Panc1 (cell line): ENCODE data around the gene MYADM. TPM values are rescaled to one million over a fixed set of nuclear protein-coding genes. Genes with fewer than 3 reads are reported as not detected.

ENCODE experiments used
- ATAC-seq: fragments of 200-7000 bp; cut with Tn5 transposase; 2 replicates; pipeline ENCODE4 v1.9.1; 2020; ENCODE audit warnings: mild to moderate bottlenecking, moderate library complexity
- BruUV-seq: library from RNA; stranded (reverse); fragments of 400-500 nt; replicated peaks from 2 replicates; lab custom pipeline; 2021; lab: Mats Ljungman, UMichigan
- CTCF ChIA-PET: fragments of 300-600 bp; sonication (Branson Sonifier 250); formaldehyde crosslinking; loops from one replicate; lab custom pipeline; 2022; ENCODE audit warnings: antibody characterized with exemption; lab: Charles Lee
- POLR2A ChIA-PET: fragments of 300-600 bp; sonication (Branson Sonifier 250); formaldehyde crosslinking; loops from one replicate; lab custom pipeline; 2022; ENCODE audit warnings: antibody characterized with exemption; lab: Charles Lee
- DNase-seq: peaks from one replicate; pipeline ENCODE4 v3.0.0-alpha.2; 2010; ENCODE audit warnings: low read depth, low spot score
- H3K27ac ChIP-seq: 2 replicates; pipeline ENCODE4 v1.5.1; 2011; ENCODE audit warnings: mild to moderate bottlenecking, low read length, inconsistent platforms
- H3K27me3 ChIP-seq: fragments of 200-500 bp; sonication (Bioruptor generic); 2 replicates; pipeline ENCODE4 v1.6.0; 2014; ENCODE audit warnings: low read length, inconsistent platforms; ENCODE audit not compliant: control insufficient read depth, insufficient read depth
- H3K36me3 ChIP-seq: fragments of 200-500 bp; sonication (Bioruptor generic); 2 replicates; pipeline ENCODE4 v1.5.1; 2014; ENCODE audit warnings: inconsistent platforms, mild to moderate bottlenecking, low read length, moderate library complexity; ENCODE audit not compliant: control insufficient read depth, insufficient read depth
- H3K4me1 ChIP-seq: 2 replicates; pipeline ENCODE4 v1.5.1; 2011; ENCODE audit warnings: inconsistent platforms, mild to moderate bottlenecking, low read length, moderate library complexity; ENCODE audit not compliant: control insufficient read depth, insufficient read depth
- H3K4me3 ChIP-seq, 2 experiments: 2 replicates each; pipeline ENCODE4 v1.5.1; 2011 to 2012; ENCODE audit warnings: low read depth in 2 of 2, low read length in 2 of 2, mild to moderate bottlenecking in 2 of 2, inconsistent platforms in 1 of 2, moderate library complexity in 1 of 2
- H3K9me3 ChIP-seq: fragments of 200-500 bp; sonication (Bioruptor generic); 2 replicates; pipeline ENCODE4 v1.5.1; 2014; ENCODE audit warnings: low read depth, mild to moderate bottlenecking, inconsistent platforms, low read length, moderate library complexity; ENCODE audit not compliant: control insufficient read depth, insufficient read depth
- CTCF ChIP-seq: fragments of 450-650 bp; IDR thresholded peaks from 2 replicates; pipeline ENCODE4 v1.5.1; 2017; ENCODE audit warnings: mild to moderate bottlenecking
- POLR2AphosphoS5 ChIP-seq: IDR thresholded peaks from 2 replicates; pipeline ENCODE4 v1.6.1; 2012; ENCODE audit warnings: mild to moderate bottlenecking, low read depth, low read length, moderate library complexity
- REST ChIP-seq, 2 experiments: IDR thresholded peaks; 2 replicates each; pipeline ENCODE4 v1.6.1; 2011 to 2012; ENCODE audit warnings: low read depth in 2 of 2, control low read depth in 1 of 2, low read length in 1 of 2, mild to moderate bottlenecking in 1 of 2, moderate library complexity in 1 of 2; ENCODE audit not compliant: insufficient read depth in 1 of 2
- SIN3A ChIP-seq: IDR thresholded peaks from 2 replicates; pipeline ENCODE4 v1.6.1; 2012; ENCODE audit warnings: low read depth, mild to moderate bottlenecking, low read length, moderate library complexity, borderline replicate concordance; ENCODE audit not compliant: insufficient read depth
- in situ Hi-C: cut with HindIII; loops from 2 replicates; pipeline ENCODE4 v1.10.0; 2016; ENCODE audit warnings: low sequenced_read_pairs, low pct_unique_long_range_greater_than_20kb
- intact Hi-C: fragments of 100-400 bp; cut with micrococcal nuclease; formaldehyde crosslinking; loops from one replicate; pipeline ENCODE4 v1.10.0; 2022; ENCODE audit not compliant: unreplicated experiment
- total RNA-seq: library from RNA; stranded (reverse); gene quantifications from one replicate; pipeline ENCODE4 v1.2.1, GENCODE V29; 2021; ENCODE audit not compliant: unreplicated experiment

The MYADM gene
- total RNA-seq, 1 experiment from 2014 or later, result 469 TPM

GRCh38 chr19:53906211-53907192, 38.8 kb downstream of the MYADM start:
- CTCF ChIA-PET, result interaction anchor here (0.5 to 1.3 kb wide), 3 partner anchors 30 to 190 kb away, joined by 3 to 4 read pairs (median 4); no protein-coding TSS in a partner anchor

More at GRCh38 chr19:53906211-53907192, 38.8 kb downstream of the MYADM start:
- Histone ChIP-seq H3K36me3 (no peaks in the 10 kb centered on the region), H3K27me3 (no peaks in the 10 kb centered on the region), H3K4me3 (peak overlapping the region; percentile 33 to 53), H3K4me1 (peaks cover 23% of the 10 kb centered on the region), H3K27ac (peak overlapping the region; percentile 36; the same call in 1 of the 2 replicates), H3K9me3 (no peaks in the 10 kb centered on the region)
- DNase-seq, result no peak
- peak; percentile 47 for ATAC-seq
- POLR2A ChIA-PET, result no interaction called here
- in situ Hi-C loops, result loop anchor here (10.0 to 25.0 kb wide), 2 partner anchors 62 to 131 kb away; no protein-coding TSS in a partner anchor
- TF ChIP-seq SIN3A (no peak), REST (IDR thresholded peaks at IDR 0.05; ENCODE audit: insufficient read depth in 1 of 2, low read depth in 2 of 2, low read length in 1 of 2) (peak in 1 of 2 experiments; percentile 73; a peak in 1 of 4 replicates), POLR2AphosphoS5 (0 out of 2 replicates have a peak, but pooled peaks have one; percentile 29), CTCF (peak; percentile 99)
- BruUV-seq, result no TSS peak
- intact Hi-C loops, result loop anchor here (5.0 kb wide), 1 partner anchor 116 kb away; no protein-coding TSS in a partner anchor
